ENCODE results near the gene ATG5.

DNA sequence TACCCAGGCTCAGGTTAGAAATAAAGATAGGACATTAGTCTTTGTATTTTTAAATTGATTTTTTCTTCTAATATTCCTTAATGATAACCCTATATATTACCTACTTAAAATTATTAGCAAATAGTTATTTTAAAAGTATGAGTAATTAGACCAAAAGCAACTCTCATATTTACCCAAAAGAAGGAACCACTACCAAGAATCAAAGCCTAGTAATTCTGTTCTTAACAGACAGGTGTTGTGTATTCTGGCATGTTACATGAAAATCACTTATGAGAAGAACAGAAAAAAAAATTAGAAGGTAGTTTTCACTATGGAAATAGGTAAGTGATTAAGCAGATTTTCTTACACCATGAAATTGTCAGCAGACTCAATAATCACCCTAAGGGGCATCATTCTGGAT lies 105.1 kb downstream of the ATG5 start:
- TF ChIP-seq, protein P1, sequence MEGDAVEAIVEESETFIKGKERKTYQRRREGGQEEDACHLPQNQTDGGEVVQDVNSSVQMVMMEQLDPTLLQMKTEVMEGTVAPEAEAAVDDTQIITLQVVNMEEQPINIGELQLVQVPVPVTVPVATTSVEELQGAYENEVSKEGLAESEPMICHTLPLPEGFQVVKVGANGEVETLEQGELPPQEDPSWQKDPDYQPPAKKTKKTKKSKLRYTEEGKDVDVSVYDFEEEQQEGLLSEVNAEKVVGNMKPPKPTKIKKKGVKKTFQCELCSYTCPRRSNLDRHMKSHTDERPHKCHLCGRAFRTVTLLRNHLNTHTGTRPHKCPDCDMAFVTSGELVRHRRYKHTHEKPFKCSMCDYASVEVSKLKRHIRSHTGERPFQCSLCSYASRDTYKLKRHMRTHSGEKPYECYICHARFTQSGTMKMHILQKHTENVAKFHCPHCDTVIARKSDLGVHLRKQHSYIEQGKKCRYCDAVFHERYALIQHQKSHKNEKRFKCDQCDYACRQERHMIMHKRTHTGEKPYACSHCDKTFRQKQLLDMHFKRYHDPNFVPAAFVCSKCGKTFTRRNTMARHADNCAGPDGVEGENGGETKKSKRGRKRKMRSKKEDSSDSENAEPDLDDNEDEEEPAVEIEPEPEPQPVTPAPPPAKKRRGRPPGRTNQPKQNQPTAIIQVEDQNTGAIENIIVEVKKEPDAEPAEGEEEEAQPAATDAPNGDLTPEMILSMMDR (conservative IDR thresholded peaks at IDR 0.05; ENCODE audit: low read length), result no peak
- TF ChIP-seq EZH2phosphoT487 (IDR thresholded peaks at IDR 0.05; ENCODE audit: borderline replicate concordance, low read depth, low read length), result no peak
